GDM1 (cell line): ENCODE results near the gene COLQ.

Source experiments
- DNase-seq: peaks from one replicate; lab custom pipeline; 2025; lab: John Stamatoyannopoulos, UW

The COLQ gene

DNA sequence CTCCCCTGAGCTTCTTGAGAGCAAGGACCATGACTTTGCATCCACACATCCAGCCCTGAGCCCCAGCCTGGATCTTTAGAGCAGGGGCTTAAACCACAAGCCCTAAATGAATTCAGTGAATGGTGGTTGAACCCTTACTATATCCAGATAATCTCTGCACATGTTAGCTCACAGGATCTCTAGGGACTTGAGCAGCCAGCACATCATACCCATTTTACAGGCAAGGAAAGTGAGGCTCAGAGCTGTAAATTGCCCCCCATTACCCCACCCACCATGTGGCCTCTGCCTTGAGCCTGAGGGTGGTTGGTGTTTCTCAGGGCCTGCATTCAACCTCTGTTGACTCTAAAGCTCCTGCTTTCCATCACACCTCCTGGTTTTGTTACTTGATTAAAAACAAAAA, 66.5 kb downstream of the COLQ start:
- DNase-seq, result no peak

GRCh38 chr3:15453991-15454625, 67.4 kb downstream of the COLQ start:
- no peak for DNase-seq

DNA sequence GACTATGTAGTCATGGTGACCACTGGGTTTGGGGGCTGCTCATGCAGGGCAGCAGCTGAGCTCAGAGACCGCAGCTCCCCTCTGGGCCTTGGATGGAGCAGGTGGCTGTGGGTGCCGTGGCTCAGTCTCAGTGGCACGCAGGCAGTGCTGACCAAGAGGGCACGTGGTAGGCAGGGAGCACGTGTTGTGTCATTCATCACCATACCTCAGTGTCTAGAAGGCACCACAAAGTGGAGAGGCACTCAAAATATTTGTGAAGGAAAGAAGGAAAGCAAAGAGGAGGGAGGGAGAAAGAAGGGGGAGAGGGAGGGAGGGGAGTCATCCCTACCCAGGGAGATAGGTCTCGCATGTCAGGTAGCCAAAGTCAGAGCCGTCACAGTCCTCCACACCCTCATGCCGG, 68.0 kb downstream of the COLQ start:
- DNase-seq, result no peak

DNA sequence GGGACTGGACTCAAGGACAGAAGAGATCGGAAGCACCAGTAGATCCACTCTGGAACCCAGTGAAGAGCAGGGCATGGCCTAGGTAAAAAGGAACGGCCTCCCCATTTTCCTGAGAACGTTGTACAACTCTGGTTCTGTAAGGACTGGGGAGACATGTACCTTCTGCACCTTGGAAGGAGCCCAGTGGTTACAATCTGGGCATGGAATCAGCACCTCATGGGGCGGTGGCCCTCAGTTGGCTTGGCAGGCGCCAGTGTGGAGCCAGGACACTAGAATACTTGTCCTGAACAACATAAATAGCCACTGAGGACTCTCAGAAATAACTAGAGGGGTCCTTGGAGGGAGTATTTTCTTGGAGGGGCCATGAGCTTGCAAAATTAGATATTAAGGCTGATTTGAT, 68.5 kb downstream of the COLQ start:
- no peak for DNase-seq

DNA sequence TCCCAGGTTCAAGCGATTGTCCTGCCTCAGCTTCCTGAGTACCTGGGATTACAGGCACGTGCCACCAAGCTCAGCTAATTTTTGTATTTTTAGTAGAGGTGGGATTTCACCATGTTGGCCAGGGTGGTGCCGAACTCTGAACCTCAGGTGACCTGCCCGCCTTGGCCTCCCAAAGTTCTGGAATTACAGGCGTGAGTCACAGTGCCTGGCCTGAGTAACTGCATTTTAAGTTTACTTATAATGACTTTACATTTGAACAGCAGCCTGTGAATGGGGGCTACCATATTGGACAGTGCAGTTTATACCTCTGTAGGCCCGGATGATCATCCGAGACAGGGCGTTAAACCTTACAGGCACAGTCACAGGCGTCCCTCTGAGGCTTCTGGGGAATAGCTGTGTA, 69.3 kb downstream of the COLQ start:
- no peak for DNase-seq

DNA sequence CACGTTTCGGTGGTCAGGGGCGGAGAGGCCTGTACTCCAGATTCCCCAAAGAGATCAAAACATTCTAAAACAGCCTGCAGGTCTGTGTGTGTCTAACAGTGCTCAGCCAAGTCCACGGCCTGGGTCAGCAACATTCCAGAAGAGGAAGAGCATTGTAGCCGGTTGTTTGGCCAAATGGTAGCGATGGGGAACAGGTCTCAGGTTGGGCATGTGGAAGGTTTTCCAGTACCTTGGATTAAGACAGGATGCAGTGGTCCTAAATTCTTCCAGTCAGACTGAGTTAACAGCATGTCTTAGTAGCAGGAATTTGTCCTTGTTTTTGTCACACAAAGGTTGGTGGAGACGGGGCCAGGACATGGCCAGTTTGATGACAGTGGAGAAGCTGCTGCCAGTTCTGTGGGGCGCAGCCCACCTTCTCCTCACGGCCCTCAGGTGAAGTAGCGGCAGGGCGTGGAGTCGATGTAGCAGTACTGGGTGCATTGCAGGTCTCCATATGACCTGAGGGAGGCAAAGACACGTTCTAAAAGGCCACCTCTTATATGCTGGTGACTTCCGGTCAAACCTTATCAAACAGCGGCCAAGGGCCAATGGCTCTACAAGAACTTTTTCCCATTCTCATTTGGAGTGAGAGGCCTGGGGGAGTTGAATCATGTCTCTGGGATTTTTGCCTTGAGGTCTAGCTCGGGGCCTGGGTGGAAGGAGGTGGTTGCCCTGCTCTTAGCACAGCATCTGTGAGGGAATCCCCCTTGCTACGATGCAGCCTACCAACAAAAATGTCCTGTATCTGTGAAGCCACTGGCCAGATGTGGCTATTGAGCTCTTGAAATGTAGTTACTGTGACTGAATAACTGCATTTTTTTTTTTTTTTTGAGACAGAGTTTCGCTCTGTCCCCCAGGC, 70.0 kb downstream of the COLQ start:
- no peak for DNase-seq

GRCh38 chr3:15450438-15451215, 70.9 kb downstream of the COLQ start:
- DNase-seq, result no peak

DNA sequence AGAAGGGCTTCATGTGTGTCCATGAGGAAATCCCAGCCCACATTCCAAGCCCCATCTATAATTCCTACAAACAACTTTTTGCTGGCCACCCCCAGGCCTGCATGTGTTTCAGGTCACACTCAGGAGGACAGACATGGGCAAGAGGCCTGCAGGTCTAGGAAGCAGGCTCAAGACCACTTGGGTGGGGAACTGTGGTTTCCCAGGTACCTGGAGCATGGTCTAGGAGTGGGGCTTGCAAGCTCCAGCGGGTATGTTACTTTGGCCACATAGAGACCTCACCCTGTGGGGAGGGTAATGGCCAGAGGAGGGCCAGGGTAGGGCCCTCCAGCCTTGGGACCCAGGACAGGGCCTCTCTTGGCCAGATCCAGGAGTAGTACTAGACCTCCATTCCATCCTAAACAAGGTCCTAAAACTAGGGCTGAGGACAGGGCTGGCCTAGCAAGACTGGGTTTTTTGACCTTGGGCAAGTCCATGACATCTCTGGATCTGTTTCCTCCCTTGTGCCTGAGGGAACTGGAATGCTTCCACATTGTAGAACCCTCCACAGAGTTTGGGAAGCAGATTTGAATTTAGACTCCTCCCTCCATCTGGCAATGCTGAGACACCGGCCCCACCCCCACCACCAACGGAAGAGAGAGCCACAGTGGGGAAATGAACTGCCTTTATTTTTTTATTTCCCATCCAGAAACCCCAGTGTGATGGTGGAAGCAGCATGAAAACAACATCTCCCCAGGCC, 71.8 kb downstream of the COLQ start:
- no peak for DNase-seq

DNA sequence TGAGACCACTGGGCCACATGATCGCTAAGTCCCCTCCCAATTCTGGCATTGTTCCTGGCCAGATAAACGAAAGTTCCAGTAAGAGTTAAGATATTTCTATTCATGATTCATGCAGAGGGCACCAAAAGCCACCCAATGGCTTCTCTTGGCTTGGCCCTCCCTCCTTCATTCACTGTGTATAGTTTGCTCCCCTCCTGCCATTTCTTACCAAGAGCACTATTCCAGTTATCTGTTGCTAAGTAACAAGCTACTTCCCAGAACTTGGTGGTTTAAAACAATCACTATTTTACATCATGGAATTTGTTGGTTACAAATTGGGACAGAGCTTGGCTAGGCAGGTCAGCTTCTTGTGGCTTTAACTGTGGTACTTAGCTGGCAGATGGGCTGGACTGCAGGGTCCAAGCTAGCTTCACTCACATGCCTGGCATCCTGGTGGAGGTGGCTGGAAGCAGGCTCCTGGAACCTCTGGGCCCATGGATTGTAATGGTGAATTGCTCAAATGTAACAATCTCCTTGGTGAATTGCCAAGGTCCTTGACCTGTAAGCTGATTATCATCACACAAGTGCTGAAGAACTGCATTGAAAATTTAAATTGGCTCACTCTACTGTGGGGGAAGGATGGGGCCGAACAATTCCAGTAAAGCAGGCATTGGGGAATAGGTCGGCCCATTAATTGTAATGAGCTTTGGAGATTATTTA, 77.5 kb downstream of the COLQ start:
- DNase-seq, result no peak

- peak; percentile 48 for DNase-seq
These were observed 80.6 kb downstream of the COLQ start for GRCh38 chr3:15440891-15441290.

DNA sequence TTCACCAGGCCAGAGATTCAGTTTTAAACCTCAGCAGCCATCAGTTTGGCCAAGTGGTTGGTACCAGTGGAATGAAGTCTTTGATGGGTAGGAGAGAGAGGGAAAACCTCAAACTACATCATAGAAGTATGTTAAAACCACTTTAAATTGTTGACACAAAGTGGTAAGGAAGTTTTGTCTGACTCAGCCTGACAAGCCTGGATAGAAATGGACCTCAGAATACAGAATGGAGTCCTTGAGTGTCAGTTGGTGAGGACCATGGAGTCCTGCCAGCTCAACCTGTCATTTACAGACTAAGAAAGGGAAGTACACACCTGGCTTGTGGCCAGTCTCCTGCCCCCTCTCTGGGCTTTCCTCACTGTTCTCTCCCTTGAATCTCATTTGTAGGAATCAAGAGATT, 82.0 kb downstream of the COLQ start:
- DNase-seq, result no peak

DNA sequence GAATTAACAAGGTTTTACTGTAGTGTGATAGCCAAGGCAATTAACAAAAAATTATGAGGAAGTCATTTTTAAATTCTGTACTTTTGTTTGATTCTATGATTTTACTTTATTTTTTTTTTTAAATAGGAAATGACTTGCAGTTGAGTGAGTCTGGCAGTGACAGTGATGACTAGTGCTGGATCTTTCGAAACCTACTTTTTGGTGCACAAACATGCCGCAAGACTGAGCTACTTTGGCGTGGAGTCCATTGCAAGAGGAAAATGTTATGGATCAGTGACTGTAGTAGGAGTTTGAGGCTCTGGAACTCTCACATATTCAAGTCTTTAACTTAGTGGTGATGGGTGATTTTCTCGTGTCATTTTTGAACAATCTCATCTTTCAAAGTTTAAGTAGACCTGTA, 82.5 kb downstream of the COLQ start:
- no peak for DNase-seq

DNA sequence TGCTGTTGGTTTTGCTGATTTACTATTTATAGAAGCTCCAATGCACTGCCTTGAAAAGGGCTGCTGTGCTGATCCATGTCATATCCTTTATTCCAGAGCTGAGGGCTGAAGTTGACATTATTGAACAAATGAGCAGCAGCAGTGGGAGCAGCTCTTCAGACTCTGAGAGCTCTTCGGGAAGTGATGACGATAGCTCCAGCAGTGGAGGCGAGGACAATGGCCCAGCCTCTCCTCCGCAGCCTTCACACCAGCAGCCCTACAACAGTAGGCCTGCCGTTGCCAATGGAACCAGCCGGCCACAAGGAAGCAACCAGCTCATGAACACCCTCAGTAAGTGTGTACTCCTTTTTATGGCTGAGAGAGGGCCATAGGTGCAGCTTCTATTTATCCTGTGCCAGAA, 85.3 kb downstream of the COLQ start:
- DNase-seq, result no peak

DNA sequence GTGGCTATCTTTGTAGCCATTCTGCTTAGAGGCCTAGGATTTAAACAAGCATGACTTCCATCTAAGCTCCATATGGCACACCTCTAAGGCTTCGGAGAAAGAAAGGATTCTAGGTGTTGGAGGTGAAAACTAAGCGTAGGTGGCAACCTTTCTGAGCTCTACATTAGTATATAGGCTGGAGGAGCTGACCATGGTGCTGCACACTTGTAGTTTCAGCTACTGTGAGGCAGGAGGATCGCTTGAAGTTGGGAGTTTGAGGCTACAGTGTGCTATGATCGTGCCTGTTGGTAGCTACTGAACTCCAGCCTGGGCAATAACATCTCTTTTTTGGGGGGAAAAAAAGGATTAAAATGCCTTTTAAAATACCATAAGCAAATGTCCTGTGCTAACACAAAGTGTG, 86.8 kb downstream of the COLQ start:
- DNase-seq, result no peak

GRCh38 chr3:15433531-15433930, 88.0 kb downstream of the COLQ start:
- DNase-seq, result no peak

DNA sequence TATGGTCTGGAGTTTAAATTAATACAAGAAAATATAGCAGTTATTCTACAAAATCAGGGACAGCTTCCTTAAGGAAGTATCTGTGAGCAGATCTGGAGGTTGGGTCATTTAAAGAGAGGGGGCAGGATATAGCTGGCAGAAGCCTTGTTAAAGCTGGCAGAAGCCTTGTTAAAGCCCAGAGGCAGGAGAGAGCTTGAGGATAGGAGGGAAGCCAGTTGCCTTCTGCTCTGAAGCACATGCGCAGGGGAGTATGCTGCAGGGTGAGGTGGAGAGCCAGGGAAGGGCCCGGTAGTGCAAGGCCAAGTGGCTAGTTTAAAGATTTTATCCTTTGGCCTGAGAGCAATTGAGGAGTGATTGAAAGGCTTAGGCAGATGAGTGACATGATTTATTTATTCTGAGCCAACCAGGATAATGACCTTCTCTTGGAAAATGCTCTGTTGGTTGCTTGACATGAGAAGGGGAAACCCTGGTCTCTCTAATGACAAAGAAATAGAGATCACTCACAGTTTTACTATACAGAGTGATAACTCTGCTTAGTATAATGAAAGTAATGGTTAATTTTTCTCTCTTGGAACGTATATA, 90.2 kb downstream of the COLQ start:
- no peak for DNase-seq

DNA sequence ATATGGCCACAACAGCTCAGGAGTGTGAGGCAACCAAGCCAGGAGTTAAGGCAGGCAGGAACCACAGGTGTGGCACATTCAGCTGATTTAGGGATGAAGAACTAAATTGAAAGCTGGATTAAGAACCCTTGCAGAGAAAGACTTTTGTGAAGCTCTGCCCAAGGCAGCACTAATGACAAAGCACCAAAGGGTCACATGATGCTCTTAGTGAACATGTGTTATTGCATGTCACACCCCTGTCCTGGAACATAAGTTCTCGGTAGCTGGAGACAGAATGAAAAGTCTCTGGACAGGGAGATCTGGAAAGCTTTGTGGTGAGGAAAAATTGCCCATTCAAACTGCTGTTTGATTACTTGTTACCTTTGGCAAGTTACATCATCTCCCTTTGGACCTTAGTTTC, 90.9 kb downstream of the COLQ start:
- no peak for DNase-seq

DNA sequence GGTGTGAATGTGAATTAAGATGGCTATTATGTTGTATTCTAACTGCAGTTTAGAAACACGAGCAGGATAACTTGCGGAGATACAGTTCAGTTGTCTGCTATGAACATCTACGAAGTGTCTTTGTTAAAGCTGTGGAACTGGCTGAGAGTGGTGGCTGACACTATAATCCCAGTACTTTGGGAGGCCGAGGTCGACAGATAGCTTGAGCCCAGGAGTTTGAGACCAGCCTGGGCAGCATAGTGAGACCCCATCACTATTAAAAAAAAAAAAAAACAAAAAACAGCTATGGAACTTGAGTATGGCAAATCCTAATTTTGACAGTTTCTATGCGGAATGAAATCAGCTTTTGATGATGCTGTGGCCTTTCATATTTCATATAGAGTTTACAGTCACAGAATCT, 92.4 kb downstream of the COLQ start:
- DNase-seq, result no peak

DNA sequence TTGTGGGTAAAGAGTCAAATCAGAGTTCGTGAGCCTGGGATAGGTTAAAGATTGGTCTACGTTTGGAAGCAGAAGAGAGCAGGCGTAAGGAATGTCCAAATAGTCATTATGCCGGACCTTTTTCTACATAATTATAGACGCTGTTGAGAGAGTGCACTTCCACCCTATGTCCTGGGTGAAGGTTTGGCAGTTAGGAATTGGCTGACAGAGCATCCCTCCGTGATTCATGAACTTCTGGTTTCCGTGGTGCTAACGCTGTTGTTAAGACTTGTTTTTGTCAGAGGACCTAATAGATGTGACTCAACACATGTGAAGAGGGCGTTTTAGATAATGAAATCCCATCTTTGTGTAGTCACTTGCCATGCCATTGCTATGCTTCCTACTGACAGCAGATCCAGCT, 93.0 kb downstream of the COLQ start:
- no peak for DNase-seq

DNA sequence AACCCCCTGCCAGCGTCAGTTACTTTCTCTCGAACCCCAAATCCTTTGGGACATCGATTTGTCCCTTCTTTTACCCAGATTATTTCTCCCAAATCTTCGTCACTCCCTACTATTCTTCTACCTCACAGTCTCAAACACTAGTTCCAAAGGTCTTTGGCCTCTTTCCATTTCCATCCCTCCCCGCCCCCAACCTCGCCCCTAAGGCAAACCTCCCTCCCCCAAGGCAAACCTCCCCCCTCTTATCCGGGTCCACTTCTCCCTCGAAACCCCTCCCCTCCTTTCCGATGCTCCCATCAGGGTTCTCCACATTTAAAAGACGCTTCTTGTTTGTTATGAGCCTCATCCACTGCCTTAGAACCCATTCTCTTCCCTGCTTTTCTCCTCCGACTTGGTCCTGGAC, 93.5 kb downstream of the COLQ start:
- no peak for DNase-seq

- DNase-seq, result peak; percentile 73
These were observed 94.2 kb downstream of the COLQ start, which contains the start of the genes EAF1 and METTL6 for GRCh38 chr3:15427182-15427880. EAF1 (plus strand) TSS chr3:15427598; CDS start chr3:15427780, 182 bp downstream. METTL6 (minus strand) TSS chr3:15427544; CDS start chr3:15426511, 1,033 bp downstream.
